ENCODE measurements around the gene NPAS3. TPM values are rescaled to one million over a fixed set of nuclear protein-coding genes. Genes with fewer than 3 reads are reported as not detected.

Gene NPAS3
- total RNA-seq, 4 donors from 2014 or later: 4.0 to 12.2 (median 5.6) TPM

DNA sequence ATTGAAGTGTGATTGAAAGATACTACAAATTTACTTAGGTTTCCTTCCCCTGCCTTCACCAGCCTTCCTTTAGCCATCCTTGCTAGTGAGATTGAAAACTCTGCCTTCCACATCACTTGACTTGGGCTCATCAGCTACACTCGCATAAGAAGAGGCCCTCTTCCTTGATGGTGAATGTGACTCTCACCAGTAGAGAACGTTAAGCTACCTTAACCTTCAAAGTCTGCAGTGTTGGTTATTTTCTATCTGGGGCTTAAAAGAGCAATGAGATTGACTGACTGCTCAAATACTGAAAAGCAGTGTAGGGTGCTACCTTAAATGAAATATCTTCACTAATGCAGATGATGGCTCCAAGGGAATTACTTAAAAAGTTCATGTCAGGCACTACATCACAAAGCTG, 740.3 kb downstream of the NPAS3 start:
- intact Hi-C loops (cut with DNase I): no loop called here
- H3K27ac ChIP-seq: no peak overlapping the region
- H3K4me3 ChIP-seq (replicated peaks in 1 of 3): no peak overlapping the region
- no peaks in the 10 kb centered on the region for H3K9me3 ChIP-seq
- TF ChIP-seq, protein P1, sequence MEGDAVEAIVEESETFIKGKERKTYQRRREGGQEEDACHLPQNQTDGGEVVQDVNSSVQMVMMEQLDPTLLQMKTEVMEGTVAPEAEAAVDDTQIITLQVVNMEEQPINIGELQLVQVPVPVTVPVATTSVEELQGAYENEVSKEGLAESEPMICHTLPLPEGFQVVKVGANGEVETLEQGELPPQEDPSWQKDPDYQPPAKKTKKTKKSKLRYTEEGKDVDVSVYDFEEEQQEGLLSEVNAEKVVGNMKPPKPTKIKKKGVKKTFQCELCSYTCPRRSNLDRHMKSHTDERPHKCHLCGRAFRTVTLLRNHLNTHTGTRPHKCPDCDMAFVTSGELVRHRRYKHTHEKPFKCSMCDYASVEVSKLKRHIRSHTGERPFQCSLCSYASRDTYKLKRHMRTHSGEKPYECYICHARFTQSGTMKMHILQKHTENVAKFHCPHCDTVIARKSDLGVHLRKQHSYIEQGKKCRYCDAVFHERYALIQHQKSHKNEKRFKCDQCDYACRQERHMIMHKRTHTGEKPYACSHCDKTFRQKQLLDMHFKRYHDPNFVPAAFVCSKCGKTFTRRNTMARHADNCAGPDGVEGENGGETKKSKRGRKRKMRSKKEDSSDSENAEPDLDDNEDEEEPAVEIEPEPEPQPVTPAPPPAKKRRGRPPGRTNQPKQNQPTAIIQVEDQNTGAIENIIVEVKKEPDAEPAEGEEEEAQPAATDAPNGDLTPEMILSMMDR (IDR thresholded peaks at IDR 0.05): no peak
- no peak for TF ChIP-seq POLR2A (IDR thresholded peaks at IDR 0.05)
- DNase-seq: no peak
- no peaks in the 10 kb centered on the region for H3K27me3 ChIP-seq
- no peaks in the 10 kb centered on the region for H3K36me3 ChIP-seq
- 88 to 90% methylated on average over 2 of the region's 2 CpGs for WGBS, 2 donors
- no peaks in the 10 kb centered on the region for H3K4me1 ChIP-seq

DNA sequence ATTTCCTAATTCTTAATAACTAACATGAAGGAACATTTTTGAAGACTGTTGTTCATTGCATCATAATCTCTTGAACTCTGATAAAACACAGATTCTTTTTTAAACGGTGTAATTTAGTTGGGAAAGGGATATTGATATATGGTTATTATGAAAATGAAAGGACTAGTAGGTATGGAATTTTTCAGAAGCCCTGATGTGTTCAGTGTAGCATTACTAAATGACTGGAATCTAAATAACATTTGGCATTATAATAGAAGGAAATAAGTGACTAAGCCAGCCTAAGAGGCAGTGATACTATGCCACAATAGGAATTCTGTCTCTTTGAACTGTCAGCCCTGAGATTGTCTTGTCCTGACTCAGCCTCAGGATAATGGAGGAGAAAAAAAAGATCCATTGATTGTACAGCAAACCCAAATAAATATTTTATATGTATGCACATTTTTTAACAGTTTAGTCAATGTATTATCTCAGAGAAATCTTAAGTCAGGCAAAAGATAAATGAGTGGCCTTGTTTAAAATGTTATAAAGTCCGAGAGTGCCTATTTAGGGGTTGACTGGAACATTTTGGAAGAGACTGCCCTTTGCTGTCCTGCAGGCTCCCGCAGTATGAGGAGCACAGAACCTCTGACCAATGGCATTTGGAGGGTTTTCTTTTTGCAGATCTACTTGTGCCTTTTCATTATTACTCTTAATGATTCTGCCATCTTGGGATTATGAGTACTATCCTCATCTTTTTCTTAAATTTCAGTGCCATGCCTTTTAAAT, 741.0 kb downstream of the NPAS3 start:
- no peaks in the 10 kb centered on the region for H3K27me3 ChIP-seq
- DNase-seq: no peak
- no peak overlapping the region for H3K27ac ChIP-seq
- no peaks in the 10 kb centered on the region for H3K9me3 ChIP-seq
- H3K4me1 ChIP-seq: no peaks in the 10 kb centered on the region
- H3K36me3 ChIP-seq: no peaks in the 10 kb centered on the region
- 86 to 93% methylated on average over 3 of the region's 3 CpGs for WGBS, 2 donors
- no peak overlapping the region for H3K4me3 ChIP-seq (replicated peaks in 1 of 3)
- no peak for TF ChIP-seq POLR2A (IDR thresholded peaks at IDR 0.05)
- TF ChIP-seq, protein P1 (IDR thresholded peaks at IDR 0.05): no peak
- intact Hi-C loops (cut with DNase I): no loop called here

DNA sequence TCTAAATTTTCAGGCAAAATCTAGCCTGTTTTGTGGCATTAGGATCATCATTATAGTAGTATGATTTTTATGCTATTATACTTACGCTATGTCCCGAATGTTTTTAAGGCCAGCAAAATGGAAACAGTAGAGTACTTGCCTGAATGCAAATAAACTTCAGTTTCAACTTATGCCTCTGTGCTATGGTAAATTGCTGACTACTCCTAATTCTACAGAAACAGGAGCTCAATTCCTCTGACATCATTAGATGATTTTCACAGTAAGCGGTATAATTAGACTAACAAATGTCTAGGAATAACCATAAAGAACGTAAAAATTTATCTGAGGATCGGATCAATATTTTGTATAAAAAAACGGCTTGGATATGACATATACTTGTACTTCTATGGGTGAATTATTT, 742.2 kb downstream of the NPAS3 start:
- Histone ChIP-seq H3K36me3 (no peaks in the 10 kb centered on the region), H3K27me3 (no peaks in the 10 kb centered on the region), H3K4me3 (replicated peaks in 1 of 3) (no peak overlapping the region), H3K4me1 (no peaks in the 10 kb centered on the region), H3K27ac (no peak overlapping the region), H3K9me3 (no peaks in the 10 kb centered on the region)
- intact Hi-C loops (cut with DNase I): no loop called here
- no peak for TF ChIP-seq POLR2A (IDR thresholded peaks at IDR 0.05)
- TF ChIP-seq, protein P1 (IDR thresholded peaks at IDR 0.05): no peak
- 97% methylated on average over 6 of the region's 6 CpGs for WGBS, 2 donors
- DNase-seq: no peak

DNA sequence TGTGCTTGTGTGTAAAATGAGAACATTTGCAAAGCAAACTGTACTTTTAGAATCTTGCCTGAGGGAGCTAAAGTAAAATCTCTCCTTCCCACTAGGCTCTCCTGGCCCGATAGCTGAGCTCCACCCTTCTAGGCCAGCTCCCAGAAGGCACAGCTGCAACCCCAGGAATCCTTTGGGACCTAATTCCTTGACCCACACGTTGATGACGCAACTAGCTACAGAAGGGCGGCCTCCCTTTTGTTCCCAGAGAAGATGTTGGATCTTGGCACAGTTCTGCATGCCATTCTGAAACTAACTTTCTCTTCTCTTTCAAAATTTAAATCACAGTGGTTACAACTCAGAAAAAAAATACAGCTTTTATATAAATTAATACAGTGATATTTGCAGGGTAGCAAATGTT, 744.1 kb downstream of the NPAS3 start:
- H3K9me3 ChIP-seq: no peaks in the 10 kb centered on the region
- DNase-seq: no peak
- intact Hi-C loops (cut with DNase I): no loop called here
- H3K4me3 ChIP-seq (replicated peaks in 1 of 3): no peak overlapping the region
- no peaks in the 10 kb centered on the region for H3K27me3 ChIP-seq
- no peaks in the 10 kb centered on the region for H3K4me1 ChIP-seq
- no peaks in the 10 kb centered on the region for H3K36me3 ChIP-seq
- H3K27ac ChIP-seq: no peak overlapping the region
- TF ChIP-seq POLR2A (IDR thresholded peaks at IDR 0.05): no peak
- TF ChIP-seq, protein P1 (IDR thresholded peaks at IDR 0.05): no peak
- 72 to 77% methylated on average over 4 of the region's 4 CpGs for WGBS, 2 donors

DNA sequence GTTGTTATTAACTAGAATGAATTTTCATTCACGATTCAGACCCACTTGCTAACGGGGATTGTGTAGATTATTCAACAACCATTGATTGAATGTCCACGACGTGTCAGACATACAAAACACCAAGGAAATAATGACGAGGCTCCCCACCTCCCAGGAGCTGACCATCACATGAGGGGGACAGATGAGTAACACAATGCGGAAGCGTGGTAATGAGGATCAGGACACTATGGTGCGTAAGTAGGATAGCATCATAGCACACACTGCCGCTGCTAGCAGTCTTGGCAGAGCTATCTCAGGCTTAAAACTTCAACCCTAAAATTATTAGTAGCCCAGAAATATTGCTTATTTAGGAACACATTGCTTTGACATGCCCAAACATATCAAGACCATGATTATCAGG, 746.3 kb downstream of the NPAS3 start:
- intact Hi-C loops (cut with DNase I): no loop called here
- Histone ChIP-seq H3K27ac (no peak overlapping the region), H3K4me1 (no peaks in the 10 kb centered on the region), H3K9me3 (no peaks in the 10 kb centered on the region), H3K36me3 (no peaks in the 10 kb centered on the region), H3K27me3 (no peaks in the 10 kb centered on the region), H3K4me3 (replicated peaks in 1 of 3) (no peak overlapping the region)
- TF ChIP-seq, protein P1 (IDR thresholded peaks at IDR 0.05): no peak
- TF ChIP-seq POLR2A (IDR thresholded peaks at IDR 0.05): no peak
- no peak for DNase-seq
- WGBS, 2 donors: 97% methylated on average over 9 of the region's 9 CpGs
